Mucosa of descending colon (tissue), 3 donors: Measurements from ENCODE around the gene WDR82. TPM values are rescaled to one million over a fixed set of nuclear protein-coding genes. Genes with fewer than 3 reads are reported as not detected.

Experiments
- ATAC-seq: fragments of 200-7000 bp; cut with Tn5 transposase; one replicate; pipeline ENCODE4 v1.9.1; 2020; ENCODE audit warnings: mild to moderate bottlenecking, moderate library complexity
- DNase-seq, 3 donors: peaks; one replicate each; pipeline ENCODE4 v3.0.0-alpha.2; 2020
- H3K36me3 ChIP-seq: fragments of 200-600 bp; one replicate; pipeline ENCODE4 v1.8.0; 2021; ENCODE audit warnings: low read depth, mild to moderate bottlenecking
- H3K4me1 ChIP-seq: fragments of 200-600 bp; one replicate; pipeline ENCODE4 v1.8.0; 2021; ENCODE audit warnings: low read depth, mild to moderate bottlenecking
- H3K4me3 ChIP-seq: fragments of 200-600 bp; one replicate; pipeline ENCODE4 v1.8.0; 2021; ENCODE audit warnings: mild to moderate bottlenecking
- H3K9me3 ChIP-seq: fragments of 200-600 bp; one replicate; pipeline ENCODE4 v1.8.0; 2021; ENCODE audit warnings: mild to moderate bottlenecking
- intact Hi-C, 2 donors: fragments of 100-400 bp; cut with DNase I in 1 of 2; cut with micrococcal nuclease in 1 of 2; formaldehyde crosslinking; loops; one replicate each; pipeline versions ENCODE4 v1.11.0 to v1.11.1; 2022; cut with DNase I, micrococcal nuclease
- total RNA-seq, 3 donors: library from RNA; stranded (reverse); fragmentation: NEBNext Ultra II Directional in 2 of 3; extraction: Animal tissue kit (Norgen Biotek cat#: 25700) in 2 of 3; gene quantifications; one replicate each; pipeline versions ENCODE4 v1.2.1 to v1.2.4, GENCODE V29; 2021 to 2023
- TF ChIP-seq, protein P1 (sequence below): fragments of 200-600 bp; IDR thresholded peaks from one replicate; pipeline ENCODE4 v1.8.0; 2022; ENCODE audit warnings: antibody characterized with exemption, mild to moderate bottlenecking
- donor health status: DM: no; HTN: no; CAD: no; lungs with moderate emphysema.
- donor health status: DM: no; HTN: no; CAD: no.
- donor health status: DM: no; HTN: yes; CAD: no.

The WDR82 gene
- total RNA-seq, 3 donors from 2014 or later = 55.8 to 83.1 (median 62.9) TPM

DNA sequence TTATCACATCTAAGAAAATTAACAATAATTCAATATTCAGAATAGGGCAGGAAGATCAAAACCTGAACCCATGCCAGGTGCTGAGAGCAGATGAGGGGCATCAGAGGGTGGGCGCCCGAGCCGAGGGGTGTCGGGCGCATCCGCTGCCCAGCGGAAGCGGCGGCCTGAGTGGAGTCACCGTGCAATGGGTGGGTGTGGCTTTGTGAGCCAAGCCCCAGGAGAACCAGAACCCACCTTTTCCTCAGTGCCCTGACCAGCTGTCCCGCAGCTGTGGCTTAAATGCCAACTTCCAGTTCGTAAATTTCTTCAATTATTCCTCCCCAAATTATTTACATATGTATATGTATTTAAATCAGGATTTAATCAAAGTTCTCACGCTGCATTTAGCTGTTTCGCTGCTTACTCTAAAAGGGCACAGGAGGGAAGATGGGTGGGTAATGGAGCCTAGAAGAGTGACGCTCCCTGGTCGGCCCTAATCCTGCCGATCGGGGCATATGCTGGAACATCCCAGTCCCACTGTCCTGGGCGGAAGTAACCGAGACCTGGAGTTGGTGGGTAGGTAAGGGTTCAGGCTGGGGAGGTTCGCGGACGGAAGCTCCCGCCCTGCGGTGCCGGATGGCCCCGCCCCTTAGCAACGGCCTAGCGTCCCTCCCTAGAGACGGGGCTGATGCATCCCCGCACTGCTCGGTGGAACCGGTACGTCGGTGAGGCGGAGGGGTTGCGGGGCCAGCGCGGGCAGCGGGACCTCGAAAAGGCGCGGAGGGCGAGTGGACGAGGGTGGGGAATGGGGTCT lies 39.0 kb upstream of the WDR82 start:
- H3K4me3 ChIP-seq = no peak overlapping the region
- ATAC-seq (peak; percentile 93), DNase-seq (peak; percentile 75 to 85 (median 81))
- H3K9me3 ChIP-seq = no peaks in the 10 kb centered on the region
- intact Hi-C loops = no loop called here
- TF ChIP-seq, protein P1, sequence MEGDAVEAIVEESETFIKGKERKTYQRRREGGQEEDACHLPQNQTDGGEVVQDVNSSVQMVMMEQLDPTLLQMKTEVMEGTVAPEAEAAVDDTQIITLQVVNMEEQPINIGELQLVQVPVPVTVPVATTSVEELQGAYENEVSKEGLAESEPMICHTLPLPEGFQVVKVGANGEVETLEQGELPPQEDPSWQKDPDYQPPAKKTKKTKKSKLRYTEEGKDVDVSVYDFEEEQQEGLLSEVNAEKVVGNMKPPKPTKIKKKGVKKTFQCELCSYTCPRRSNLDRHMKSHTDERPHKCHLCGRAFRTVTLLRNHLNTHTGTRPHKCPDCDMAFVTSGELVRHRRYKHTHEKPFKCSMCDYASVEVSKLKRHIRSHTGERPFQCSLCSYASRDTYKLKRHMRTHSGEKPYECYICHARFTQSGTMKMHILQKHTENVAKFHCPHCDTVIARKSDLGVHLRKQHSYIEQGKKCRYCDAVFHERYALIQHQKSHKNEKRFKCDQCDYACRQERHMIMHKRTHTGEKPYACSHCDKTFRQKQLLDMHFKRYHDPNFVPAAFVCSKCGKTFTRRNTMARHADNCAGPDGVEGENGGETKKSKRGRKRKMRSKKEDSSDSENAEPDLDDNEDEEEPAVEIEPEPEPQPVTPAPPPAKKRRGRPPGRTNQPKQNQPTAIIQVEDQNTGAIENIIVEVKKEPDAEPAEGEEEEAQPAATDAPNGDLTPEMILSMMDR = no peak
- no peaks in the 10 kb centered on the region for H3K36me3 ChIP-seq
- H3K4me1 ChIP-seq = peaks cover 7% of the 10 kb centered on the region

DNA sequence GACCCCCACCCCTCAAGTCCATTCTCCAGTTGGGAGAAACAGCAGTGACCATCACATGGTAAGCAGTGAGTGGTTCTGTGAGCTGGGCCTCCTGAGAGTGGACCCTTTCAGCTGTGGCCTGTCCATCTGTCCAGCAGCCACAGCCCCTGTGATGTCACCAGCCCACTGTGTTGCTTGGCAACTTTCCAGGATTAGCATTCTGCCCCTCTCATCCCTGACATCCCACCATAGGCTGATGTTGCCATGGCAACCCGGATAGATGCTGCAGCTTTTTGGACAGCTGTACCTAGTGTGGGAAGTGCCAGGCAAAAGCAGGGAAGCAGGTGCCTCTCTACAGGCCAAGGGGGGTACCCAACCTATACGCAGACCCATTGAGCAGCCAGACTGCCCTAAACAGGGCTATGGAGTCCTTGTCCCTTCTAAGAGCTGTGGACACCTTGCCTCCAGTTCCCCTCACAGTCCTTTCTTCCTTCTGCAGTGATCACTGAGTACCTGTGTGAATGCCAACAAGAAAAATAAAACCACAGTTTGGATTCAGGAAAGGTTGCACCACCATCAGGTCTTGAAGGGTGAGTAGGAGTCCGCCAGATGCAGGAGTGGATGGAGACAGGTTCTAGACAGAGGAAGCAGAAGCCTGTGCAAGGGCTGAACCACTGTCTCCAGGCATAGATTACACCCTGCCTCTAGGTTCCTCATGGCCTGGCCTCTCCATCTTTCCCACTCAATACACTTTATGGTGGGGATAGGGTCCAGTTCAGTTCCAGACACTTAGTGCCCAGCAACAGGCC lies 37.7 kb upstream of the WDR82 start, which contains the start of gene DNAH1:
Gene DNAH1 (plus strand): TSS at position 343 of the 788 bp plus-strand sequence. CDS start 6,124 bp downstream, outside the sequence.
- Histone ChIP-seq H3K9me3 (no peaks in the 10 kb centered on the region), H3K4me3 (no peak within 1 kb of the TSS), H3K36me3 (no peaks in the 10 kb centered on the region), H3K4me1 (peaks cover 7% of the 10 kb centered on the region)
- TF ChIP-seq, protein P1 = no peak
- intact Hi-C loops = no loop called here
- ATAC-seq = no peak
- DNase-seq = no peak

DNA sequence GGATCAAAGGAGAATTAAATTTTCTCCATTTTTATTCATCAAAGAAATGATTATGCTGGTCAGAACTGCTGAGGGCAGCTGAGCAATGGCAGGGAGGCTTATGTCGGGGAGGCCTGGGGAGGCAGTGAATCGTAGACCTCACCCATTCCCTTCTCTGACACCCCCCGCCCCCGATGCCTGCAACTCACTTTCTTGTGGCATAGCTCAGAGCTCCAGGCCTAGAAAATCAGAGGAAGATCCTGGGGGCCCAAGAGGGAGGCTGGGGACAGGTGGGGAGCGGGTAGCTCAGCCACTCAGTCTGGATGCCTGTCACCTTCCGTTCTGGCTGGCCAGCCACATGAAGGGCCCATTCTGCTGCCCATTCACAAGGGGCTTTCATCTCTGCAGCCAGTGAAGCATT lies 36.6 kb upstream of the WDR82 start:
- TF ChIP-seq, protein P1 = no peak
- DNase-seq (peak in 1 of 3 donors; percentile 28), ATAC-seq (no peak)
- intact Hi-C loops = no loop called here
- H3K36me3 ChIP-seq = no peaks in the 10 kb centered on the region
- peaks cover 7% of the 10 kb centered on the region for H3K4me1 ChIP-seq
- H3K4me3 ChIP-seq = no peak overlapping the region
- H3K9me3 ChIP-seq = no peaks in the 10 kb centered on the region

DNA sequence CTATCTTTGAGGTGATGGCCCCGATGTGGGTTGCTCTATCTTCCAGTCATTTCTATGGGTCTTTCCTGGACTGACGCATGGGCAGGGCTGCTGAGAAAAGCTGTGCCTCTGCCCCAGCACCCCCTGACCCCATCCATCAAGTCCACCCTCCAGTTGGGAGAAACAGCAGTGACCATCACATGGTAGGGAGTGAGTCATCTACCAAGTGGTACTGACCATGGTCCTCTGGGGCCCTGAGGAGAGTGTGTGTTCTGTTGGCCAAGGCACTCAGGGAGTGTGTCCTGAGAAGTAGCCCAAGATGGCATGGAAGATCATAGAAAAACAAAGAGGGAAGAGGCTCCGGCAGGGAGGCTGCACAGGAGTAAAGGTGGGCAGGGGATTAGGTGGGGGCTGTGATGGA lies 36.0 kb upstream of the WDR82 start:
- DNase-seq (peak in 1 of 3 donors; percentile 3), ATAC-seq (no peak)
- Histone ChIP-seq H3K4me3 (no peak overlapping the region), H3K9me3 (no peaks in the 10 kb centered on the region), H3K4me1 (peaks cover 7% of the 10 kb centered on the region), H3K36me3 (no peaks in the 10 kb centered on the region)
- TF ChIP-seq, protein P1 = no peak
- intact Hi-C loops = no loop called here

DNA sequence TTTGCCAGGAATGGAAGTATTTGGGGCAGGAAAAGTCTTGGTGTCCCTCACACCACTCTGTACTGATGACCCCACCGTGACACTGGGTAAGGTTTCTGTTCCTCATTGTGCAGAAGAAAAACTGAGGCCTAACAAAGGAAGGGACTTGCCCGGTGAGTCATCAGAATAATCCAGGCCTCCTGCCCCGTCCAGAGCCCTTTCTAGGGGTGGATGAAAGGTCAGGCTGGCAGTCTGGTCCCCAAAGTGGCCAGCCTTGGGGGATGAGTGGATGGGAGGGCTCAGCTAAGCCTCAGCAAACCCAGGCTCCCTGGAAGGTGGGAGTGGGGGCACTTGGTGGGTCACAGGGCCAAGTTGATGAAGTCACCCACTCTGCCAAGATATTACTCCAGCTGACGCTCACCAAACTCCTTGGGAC lies 35.3 kb upstream of the WDR82 start:
- Histone ChIP-seq H3K36me3 (no peaks in the 10 kb centered on the region), H3K9me3 (no peaks in the 10 kb centered on the region), H3K4me3 (no peak overlapping the region), H3K4me1 (peaks cover 7% of the 10 kb centered on the region)
- intact Hi-C loops = no loop called here
- ATAC-seq (peak; percentile 61), DNase-seq (peak in 1 of 3 donors; percentile 35)
- TF ChIP-seq, protein P1 = no peak
